ENCODE data around the gene P2RY2. TPM values are rescaled to one million over a fixed set of nuclear protein-coding genes. Genes with fewer than 3 reads are reported as not detected.

P2RY2 gene
- total RNA-seq, 2 donors from 2014 or later = 2.0 to 2.1 TPM

- Histone ChIP-seq H3K9me3 (no peaks in the 10 kb centered on the region), H3K27ac (no peak overlapping the region), H3K4me1 (no peaks in the 10 kb centered on the region), H3K4me3 (no peak overlapping the region), H3K27me3 (no peaks in the 10 kb centered on the region), H3K36me3 (replicated peaks in 1 of 2; ENCODE audit: insufficient read depth in 1 of 2, low read depth in 2 of 2) (no peaks in the 10 kb centered on the region)
- ATAC-seq (no peak), DNase-seq (no peak)
- WGBS, 2 donors = 86 to 90% methylated on average over 11 of the region's 11 CpGs
- no peak for TF ChIP-seq POLR2A (IDR thresholded peaks at IDR 0.05)
- TF ChIP-seq CTCF (IDR thresholded peaks at IDR 0.05) = no peak
- intact Hi-C loops (cut with DNase I) = no loop called here
Observed at GRCh38 chr11:73249853-73250783, 32.0 kb downstream of the P2RY2 start.

- no peak for DNase-seq
- intact Hi-C loops (cut with DNase I) = no loop called here
- Histone ChIP-seq H3K27me3 (no peaks in the 10 kb centered on the region), H3K4me1 (no peaks in the 10 kb centered on the region), H3K27ac (no peak overlapping the region), H3K9me3 (no peaks in the 10 kb centered on the region), H3K36me3 (replicated peaks in 1 of 2; ENCODE audit: insufficient read depth in 1 of 2, low read depth in 2 of 2) (no peaks in the 10 kb centered on the region), H3K4me3 (no peak overlapping the region)
- TF ChIP-seq POLR2A (IDR thresholded peaks at IDR 0.05) (no peak), CTCF (IDR thresholded peaks at IDR 0.05) (no peak)
- ATAC-seq = no peak
- WGBS, 2 donors = 80 to 81% methylated on average over 4 of the region's 4 CpGs
Observed at GRCh38 chr11:73252577-73253191, 34.6 kb downstream of the P2RY2 start.

GRCh38 chr11:73257342-73258103 lies 39.4 kb downstream of the P2RY2 start:
- Histone ChIP-seq H3K27me3 (no peaks in the 10 kb centered on the region), H3K27ac (peak overlapping the region in 2 of 4 donors; percentile 0 to 4), H3K4me1 (no peaks in the 10 kb centered on the region), H3K9me3 (no peaks in the 10 kb centered on the region), H3K36me3 (replicated peaks in 1 of 2; ENCODE audit: insufficient read depth in 1 of 2, low read depth in 2 of 2) (no peaks in the 10 kb centered on the region), H3K4me3 (no peak overlapping the region)
- ATAC-seq (peak; percentile 55), DNase-seq (no peak)
- TF ChIP-seq CTCF (IDR thresholded peaks at IDR 0.05) = no peak
- intact Hi-C loops (cut with DNase I) = no loop called here
- WGBS, 2 donors = 66 to 79% methylated on average over 6 of the region's 6 CpGs

- Histone ChIP-seq H3K36me3 (replicated peaks in 1 of 2; ENCODE audit: insufficient read depth in 1 of 2, low read depth in 2 of 2) (no peaks in the 10 kb centered on the region), H3K9me3 (no peaks in the 10 kb centered on the region), H3K27me3 (no peaks in the 10 kb centered on the region), H3K27ac (peak overlapping the region in 1 of 4 donors; percentile 0), H3K4me1 (no peaks in the 10 kb centered on the region), H3K4me3 (no peak overlapping the region)
- ATAC-seq (no peak), DNase-seq (no peak)
- TF ChIP-seq CTCF (IDR thresholded peaks at IDR 0.05) (no peak), POLR2A (IDR thresholded peaks at IDR 0.05) (no peak)
- intact Hi-C loops (cut with DNase I) = no loop called here
- 85 to 86% methylated on average over 5 to 7 of the region's 7 CpGs for WGBS, 2 donors
Observed at GRCh38 chr11:73258104-73259035, 40.3 kb downstream of the P2RY2 start.
